ENCODE measurements around the gene CCDC177.

The CCDC177 gene

GRCh38 chr14:69561893-69562292 lies 12.8 kb downstream of the CCDC177 start:
- no peak for DNase-seq (ENCODE audit: low read depth)

GRCh38 chr14:69560826-69561225 lies 13.8 kb downstream of the CCDC177 start:
- no peak for DNase-seq (ENCODE audit: low read depth)

GRCh38 chr14:69559581-69560011 lies 15.1 kb downstream of the CCDC177 start:
- no peak for DNase-seq (ENCODE audit: low read depth)

DNA sequence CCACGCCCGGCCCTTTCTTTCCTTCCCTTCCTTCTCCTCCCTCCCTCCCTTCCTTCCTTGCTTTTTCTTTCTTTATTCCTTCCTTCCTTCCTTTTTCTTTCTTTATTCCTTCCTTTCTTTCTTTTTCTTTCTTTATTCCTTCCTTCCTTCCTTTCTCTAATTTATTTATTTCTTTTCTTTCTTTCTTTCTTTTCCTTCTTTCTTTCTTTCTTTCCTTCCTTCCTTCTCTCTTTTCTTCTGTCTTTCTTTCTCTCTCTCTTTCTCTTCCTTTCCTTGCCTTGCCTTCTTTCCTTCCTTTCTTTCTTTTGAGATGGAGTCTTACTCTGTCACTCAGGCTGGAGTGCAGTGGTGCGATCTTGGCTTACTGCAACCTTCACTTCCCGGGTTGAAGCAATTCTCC lies 15.9 kb downstream of the CCDC177 start:
- no peak for DNase-seq (ENCODE audit: low read depth)

- DNase-seq (ENCODE audit: low read depth), result no peak
Measured at GRCh38 chr14:69554500-69554899, 20.2 kb downstream of the CCDC177 start.

DNA sequence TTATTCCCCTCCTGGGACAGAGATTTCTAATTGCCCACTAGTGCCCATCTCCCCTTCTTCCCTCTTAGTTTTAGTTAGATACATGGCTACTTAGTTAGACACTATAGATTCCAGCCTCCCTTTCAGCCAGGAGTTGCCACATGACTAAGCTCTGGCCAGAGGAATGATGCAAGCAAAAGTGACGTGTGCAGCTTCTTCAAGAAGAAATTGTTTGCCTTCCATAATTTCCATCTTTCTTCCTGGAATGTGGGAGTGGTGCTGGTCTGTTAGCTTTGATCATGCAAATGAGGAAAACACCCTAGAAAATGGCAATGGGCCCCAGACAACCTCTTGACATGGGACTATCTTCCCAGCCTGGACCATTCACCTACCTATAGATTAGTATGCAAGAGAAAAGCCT lies 21.4 kb downstream of the CCDC177 start:
- no peak for DNase-seq (ENCODE audit: low read depth)

DNA sequence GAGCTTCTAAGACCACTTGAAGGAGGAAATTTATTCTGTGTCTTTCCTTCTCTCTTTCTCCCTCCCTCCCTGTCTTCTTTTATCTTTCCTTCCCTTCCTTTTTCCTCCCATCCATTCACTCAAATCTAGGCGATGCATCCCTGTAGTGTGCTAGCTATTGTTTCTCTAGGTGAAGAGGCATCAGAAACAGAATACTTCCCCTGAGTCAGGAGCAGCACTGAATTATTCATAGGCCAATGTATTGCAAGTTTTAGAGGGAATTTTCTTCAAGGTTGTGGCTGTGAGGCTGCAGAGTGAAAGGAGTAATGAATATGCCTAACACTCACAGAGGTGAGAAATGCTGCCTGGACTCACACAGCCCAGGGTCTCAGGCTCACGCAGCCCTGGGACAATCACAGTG lies 23.2 kb downstream of the CCDC177 start:
- no peak for DNase-seq (ENCODE audit: low read depth)

DNA sequence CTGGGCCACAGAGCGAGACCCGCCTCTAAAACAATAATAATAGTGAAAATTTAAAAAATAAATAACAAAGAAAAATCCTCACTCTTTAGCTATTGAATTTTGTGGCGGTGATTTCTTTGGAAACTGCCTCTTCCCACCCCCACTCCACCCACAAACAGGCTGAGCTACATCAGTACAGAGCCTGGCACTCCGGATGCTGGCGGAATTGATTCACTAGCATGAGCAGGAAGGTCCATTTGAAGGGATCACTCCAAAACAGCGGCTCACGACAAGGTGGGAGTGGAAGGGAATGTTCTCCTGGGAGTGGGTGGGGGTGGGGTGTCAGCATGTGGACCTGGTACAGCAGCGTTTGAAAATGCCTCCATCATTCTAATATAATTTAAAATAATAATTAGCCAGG lies 26.1 kb downstream of the CCDC177 start:
- DNase-seq (ENCODE audit: low read depth), result no peak

DNA sequence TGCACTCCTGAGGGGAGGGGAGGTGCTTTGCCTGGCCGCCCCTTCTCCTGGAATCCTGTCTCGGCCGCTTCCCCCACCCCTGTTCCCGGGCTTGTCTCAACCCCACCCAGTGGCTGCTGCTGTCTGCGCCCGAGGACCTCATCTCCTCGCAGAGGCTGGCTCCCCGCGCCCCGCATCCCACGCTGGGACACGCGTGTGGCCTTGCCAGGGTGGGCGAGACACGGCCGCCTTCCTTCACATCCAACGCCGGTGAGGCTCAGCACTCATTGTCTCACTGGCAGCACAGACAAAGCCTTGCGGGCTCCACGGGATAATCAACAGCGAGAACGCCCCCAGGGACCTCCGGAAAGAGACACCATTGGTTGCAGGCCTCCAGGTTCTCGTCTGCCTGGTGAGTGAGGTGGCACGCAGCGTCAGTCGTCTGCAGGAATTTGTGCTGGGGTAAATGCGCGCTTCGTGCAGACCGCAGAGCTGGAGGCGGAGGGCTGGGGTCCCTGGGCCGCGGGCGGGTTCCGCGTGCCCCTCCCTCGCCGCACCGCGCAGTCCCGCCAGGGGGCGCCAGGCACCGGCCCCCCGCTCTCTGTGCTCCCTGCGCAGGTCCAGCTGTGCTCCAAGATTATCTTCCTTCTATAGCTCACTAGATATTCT lies 26.8 kb downstream of the CCDC177 start:
- DNase-seq (ENCODE audit: low read depth), result no peak

- DNase-seq (ENCODE audit: low read depth), result no peak
Measured at GRCh38 chr14:69543341-69544115, 31.1 kb downstream of the CCDC177 start.

GRCh38 chr14:69542311-69542710 lies 32.4 kb downstream of the CCDC177 start:
- DNase-seq (ENCODE audit: low read depth), result no peak

DNA sequence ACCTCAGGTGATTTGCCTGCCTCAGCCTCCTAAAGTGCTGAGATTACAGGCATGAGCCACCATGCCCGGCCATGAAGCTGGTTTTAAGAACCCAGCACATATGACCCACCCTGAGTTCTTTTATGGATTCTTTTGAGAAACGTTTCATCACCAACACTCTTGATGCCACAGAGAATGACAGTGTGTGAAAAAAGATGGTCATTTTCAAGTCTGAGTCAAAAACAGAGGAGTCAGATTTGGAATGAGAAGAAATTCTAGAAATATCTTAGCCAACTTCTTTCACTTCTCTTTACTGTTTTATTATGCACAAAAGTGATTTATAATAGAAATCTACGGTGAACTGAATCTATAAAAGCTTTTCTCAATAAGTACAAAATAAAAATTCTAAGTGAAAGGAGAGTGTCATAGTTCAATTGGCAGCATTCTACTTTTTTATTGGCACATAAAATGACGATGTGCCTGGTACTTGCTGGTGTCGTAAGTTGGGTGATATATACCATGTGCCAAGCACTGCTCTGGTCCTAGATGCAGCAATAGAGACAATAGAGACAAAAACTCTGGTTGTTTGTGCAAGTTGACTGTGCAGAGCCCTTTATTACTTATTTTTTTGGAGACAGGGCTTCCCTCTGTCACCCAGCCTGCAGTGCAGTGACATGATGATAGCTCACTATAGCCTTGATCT lies 33.9 kb downstream of the CCDC177 start:
- DNase-seq (ENCODE audit: low read depth), result no peak

GRCh38 chr14:69539631-69540410 lies 34.9 kb downstream of the CCDC177 start:
- DNase-seq (ENCODE audit: low read depth), result no peak

GRCh38 chr14:69538766-69539165 lies 35.9 kb downstream of the CCDC177 start:
- DNase-seq (ENCODE audit: low read depth), result no peak

DNA sequence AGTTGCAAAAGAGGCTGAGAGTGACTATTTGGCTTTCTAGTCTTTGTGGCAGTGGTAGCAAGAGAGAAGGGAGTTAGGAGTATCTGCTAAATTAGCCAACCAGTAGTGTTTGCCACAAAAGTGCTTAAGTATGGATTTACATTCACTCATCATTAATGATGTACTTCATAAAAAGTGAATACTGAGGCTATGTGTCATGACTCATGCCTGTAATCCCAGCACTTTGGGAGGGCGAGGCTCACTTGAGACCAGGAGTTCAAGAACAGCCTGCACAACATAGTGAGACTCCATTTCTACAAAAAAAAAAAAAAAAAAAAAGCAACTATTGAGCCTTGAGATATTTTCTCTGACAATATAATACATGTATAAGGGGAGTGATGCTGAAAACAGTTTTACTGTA lies 36.8 kb downstream of the CCDC177 start:
- no peak for DNase-seq (ENCODE audit: low read depth)

DNA sequence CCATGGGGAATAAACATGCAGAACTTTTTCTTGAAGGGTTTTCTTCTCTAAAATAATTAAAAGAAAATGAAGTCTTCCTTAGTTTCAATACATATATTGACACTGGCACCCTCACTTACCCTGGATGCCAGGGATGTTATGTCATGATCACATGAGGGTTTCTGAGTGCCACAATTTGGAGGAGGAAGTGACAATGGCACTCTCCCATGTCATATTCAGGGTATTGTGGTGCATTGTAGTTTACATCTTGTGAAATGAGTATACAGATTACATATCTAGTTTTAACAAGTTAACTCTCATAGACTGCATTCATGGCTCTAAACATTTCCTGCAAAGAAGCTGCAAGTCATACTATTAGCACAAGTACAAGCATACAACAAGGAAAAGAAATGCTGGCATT lies 37.7 kb downstream of the CCDC177 start:
- no peak for DNase-seq (ENCODE audit: low read depth)

GRCh38 chr14:69535230-69535848 lies 39.3 kb downstream of the CCDC177 start:
- DNase-seq (ENCODE audit: low read depth), result no peak

GRCh38 chr14:69532561-69533340 lies 41.9 kb downstream of the CCDC177 start:
- DNase-seq (ENCODE audit: low read depth), result no peak

DNA sequence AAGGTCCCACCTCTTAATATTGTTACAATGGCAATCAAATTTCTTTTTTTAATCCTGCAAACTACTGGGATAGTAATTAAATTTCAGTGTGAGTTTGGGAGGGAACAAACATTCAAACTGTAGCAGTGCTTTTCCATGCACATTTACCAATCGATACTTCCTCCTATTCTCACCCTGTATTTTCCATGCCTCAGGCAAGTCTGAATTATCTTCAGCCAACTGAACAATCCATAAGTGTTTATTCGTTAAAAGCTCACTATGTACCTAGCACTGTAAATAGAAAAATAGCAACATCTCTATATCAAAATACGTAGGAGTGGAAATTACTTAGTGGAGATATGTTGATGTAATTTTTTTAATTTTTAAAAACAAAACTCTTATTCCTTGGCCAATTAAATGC lies 43.5 kb downstream of the CCDC177 start:
- no peak for DNase-seq (ENCODE audit: low read depth)

- DNase-seq (ENCODE audit: low read depth), result no peak
Measured at GRCh38 chr14:69530095-69530494, 44.6 kb downstream of the CCDC177 start.

- DNase-seq (ENCODE audit: low read depth), result no peak
Measured at GRCh38 chr14:69529563-69529962, 45.1 kb downstream of the CCDC177 start.
